Stimulated activated CD8-positive, alpha-beta memory T cell treated with anti-CD3 and anti-CD28 coated beads, Interleukin-7, amount 100 ng/mL, for 48 hours (primary cell): ENCODE data around the gene DPP10.

ENCODE experiments used
- DNase-seq, 2 donors: peaks; one replicate each; pipeline ENCODE4 v3.0.0-alpha.2; 2020; ENCODE audit warnings: low read depth in 1 of 2; ENCODE audit errors: extremely low read depth in 1 of 2

DPP10 gene

DNA sequence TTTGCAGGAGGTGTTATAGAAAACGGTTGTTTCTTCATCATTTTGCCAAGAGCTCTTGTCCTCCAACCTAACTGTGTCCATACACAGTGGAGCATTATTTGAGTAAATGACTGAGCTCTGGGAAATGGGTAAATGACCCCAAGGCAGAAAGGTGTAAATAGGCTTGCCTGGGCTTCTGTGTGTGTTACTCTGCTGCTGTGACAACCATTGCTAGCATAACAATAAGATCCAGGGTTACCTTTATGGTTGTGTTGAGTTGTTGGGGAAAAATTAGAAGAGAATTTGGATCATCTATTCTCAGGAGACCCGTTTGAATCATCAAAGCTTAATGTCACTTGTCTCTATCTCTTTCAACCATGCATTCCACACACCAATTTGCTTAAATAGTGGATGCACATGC lies 672.7 kb downstream of the DPP10 start:
- no peak for DNase-seq

GRCh38 chr2:115118306-115118705 lies 675.9 kb downstream of the DPP10 start:
- DNase-seq, result no peak

DNA sequence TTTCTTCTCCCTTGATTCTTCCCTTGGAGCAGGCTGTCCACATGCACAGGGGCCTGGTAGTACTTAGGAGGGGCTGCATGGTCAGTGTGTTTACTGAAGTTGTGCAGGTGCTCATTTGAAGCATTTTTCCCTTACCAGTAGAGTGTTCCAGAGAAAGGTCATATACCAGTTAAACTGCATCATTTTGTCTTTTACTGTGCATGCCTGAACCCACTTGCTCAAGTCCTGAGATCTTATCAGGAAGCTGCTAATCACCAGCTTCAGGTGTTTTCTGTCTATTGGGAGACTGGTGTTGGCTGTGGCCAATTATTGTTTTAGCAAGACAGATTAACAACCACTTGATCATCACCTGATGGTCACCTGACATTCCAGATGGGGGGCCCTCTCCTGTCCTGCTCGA lies 676.6 kb downstream of the DPP10 start:
- DNase-seq, result no peak

GRCh38 chr2:115122701-115123100 lies 680.3 kb downstream of the DPP10 start:
- DNase-seq, result no peak

- no peak for DNase-seq
These were observed 682.4 kb downstream of the DPP10 start for GRCh38 chr2:115124817-115125216.

DNA sequence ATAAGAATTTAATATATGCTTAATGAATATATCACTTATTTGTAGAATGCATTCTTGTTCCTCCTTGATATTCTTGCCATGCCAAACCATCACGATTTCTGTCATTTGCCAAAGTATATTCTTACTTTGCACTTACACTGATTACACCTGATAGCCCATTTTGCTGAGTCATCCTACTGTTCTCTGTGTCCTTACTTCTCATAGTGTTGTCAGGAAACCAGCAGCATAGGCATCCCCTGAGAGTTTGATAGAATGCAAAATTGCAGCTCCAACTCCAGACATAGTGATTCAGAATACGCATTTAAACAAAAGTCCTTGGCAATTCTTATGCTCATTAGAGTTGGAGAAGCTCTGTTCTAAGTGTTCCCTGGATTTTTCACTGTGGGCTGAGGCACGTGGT lies 687.1 kb downstream of the DPP10 start:
- DNase-seq, result no peak

DNA sequence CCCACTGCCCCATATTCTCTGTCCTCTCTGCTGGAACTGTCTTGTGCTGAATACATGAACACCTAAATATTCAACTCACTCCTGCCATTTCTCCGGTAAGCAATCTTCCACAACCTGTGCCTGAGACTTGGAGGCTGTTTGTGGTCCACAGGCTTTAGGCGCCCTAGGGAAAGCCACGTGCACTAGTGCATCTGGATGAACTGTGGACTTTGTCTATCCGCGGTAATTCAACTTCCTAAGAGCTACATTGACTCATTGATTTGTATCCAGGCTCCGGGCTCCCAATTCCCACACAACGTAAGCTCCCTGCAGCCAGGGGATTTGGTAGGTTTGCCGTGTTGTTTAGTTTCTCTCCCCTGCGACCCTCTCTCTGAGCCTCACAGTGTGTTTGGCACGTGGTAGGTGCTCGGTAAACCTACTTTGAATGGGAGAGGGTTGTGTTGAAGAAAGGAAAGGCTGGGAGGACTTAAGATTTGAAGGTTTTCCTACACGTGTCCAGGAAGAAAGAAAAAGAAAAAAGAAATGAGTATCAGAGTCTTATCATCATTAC lies 718.2 kb downstream of the DPP10 start:
- DNase-seq, result no peak

GRCh38 chr2:115161081-115161770 lies 718.8 kb downstream of the DPP10 start:
- DNase-seq, result no peak

DNA sequence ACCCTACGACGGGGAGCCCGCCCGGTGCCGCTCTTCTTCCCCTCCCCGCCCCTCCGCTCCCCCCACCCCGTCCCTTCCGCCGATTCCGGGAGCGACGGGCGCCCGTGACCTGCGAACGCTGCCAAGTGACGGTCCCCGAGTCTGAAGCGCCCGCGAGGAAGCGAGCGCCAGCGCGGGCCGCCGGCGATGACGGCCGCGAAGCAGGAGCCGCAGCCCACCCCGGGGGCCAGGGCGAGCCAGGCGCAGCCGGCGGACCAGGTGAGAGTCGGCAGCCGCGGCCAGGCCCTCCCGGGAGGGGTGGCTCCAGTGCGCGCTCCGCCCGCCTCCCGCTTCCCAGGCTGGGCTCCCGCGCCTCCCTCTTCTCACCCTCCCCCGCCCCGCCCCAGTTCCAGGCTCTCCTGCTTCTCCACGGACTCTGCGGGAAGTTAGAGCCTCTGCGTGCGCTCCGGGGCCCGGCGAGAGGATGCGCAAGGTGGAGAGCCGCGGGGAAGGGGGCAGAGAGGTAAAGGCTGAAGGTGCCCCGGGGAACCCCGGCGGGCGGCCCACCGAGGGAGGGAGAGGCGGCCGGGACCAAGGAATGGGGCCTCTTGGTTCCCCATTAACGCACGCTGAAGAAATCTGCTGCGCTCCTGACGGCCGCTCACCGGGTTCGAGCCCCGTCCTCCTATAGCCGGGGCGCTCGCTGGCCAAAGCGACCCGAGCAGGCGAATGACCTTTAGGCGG lies 719.5 kb downstream of the DPP10 start:
- no peak for DNase-seq

GRCh38 chr2:115162494-115163293 lies 720.3 kb downstream of the DPP10 start:
- DNase-seq, result no peak

DNA sequence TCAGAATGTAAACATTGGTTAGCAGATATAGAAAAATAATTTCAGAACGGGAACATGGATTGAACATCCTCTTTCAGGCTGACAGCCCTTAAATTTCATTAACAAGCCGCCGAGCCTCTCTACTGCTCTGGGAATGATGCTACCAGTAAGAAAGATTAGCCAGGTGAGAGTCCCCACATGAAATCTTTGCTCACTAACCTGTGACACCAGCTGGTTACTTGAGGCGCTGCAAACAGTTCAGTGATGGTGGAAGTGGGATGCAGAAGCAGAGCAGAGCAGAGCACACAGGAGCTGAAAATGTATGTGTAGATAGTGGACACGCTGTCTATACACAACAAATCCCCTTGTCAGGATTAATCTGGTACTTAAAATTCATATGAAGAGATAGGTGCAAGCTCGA lies 721.1 kb downstream of the DPP10 start:
- DNase-seq, result no peak

GRCh38 chr2:115165529-115166109 lies 723.2 kb downstream of the DPP10 start:
- DNase-seq, result no peak

DNA sequence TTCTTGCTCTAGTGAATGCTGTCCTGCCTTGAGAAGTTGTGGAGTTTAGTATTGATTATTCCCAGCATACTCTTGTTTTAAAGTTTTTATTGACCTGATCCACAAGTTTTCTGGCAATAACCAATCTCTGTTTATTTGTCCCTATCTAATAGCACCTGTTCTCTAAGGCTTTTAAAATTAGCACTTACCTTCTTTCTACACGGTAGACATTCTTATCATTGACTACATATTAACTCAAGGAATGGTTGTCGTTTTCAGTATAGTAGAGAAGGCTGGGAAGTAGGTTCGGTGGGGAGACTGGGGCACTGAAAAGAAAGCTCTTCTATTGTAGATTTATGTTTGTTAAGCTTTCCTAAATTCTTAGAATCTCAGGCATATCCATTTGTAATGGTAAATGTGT lies 726.0 kb downstream of the DPP10 start:
- DNase-seq, result no peak

- no peak for DNase-seq
These were observed 727.4 kb downstream of the DPP10 start for GRCh38 chr2:115169814-115170213.

DNA sequence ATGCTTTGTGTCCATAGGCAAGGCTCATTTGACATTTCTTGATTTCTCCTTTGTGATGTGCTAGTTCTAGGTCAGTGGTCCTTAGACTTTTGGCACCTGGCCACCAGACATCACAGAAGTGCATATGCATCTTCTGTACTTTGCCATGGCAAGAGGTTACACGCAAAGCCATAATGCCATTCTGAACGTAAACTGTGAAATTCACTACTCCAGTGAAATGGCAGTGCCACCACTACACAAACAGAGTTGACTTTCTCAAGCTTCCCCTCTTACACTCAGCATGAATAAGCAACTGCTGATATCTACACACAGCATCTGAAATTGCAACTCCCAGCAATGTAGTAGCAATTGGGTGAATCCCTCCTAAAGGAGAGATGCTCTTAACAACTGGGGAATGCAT lies 729.3 kb downstream of the DPP10 start:
- no peak for DNase-seq

DNA sequence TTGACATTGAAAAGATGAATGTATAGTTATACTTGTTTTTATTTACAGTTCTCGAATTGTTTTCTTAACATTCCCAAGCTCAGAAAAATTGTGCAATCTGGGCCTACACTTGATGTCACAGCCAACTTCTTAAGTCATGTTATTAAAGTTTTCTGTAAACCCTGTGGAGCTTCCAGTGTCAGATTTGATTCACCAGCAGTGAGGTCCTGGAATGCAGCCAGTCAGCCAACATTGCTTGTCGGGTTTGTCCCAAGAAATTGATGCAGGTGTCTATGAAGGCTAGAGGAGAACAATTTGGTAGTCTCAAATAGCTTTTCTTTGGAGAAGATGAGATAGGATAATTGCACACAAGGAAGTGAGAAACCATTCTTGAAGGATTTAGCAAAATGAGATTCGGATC lies 732.2 kb downstream of the DPP10 start:
- DNase-seq, result no peak

- DNase-seq, result no peak
These were observed 740.7 kb downstream of the DPP10 start for GRCh38 chr2:115183144-115183543.

DNA sequence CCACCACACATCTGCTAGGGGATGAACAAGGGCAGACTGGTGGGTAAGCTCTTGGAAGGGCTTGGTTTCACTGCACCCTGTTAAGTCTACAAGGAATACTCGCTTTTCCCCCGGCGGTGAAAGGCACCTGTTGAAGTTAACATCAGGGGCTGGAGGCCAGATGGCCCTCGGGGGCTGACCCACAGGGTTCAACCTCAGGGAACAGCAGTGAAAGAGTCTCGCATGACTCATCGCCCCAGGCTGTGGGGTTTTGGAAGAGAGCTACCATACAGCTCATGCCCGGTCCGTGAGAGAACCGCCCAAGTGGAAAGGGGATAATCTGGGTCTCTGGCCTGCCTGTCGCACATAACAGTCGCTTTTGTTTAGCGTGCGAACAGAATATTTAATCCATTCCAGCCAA lies 748.0 kb downstream of the DPP10 start:
- DNase-seq, result no peak

DNA sequence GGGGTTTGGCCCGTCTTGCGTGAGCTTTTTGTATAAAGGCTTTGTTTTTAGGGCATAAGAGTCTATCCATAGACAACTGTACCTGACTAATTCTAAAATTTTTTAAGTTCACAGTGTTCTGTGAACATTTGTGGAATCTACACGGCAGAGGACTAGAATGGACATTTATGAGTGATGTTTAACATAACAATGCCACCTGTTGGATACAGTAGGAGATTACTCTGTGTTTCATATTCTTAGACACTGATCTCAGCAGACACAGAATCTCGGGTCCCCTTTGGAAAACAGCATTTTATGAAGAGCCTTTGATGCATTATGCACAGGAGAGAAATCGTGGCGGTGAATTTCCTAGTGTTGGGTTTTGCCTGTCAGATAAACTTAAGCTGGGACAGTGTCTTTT lies 752.2 kb downstream of the DPP10 start:
- no peak for DNase-seq

- DNase-seq, result no peak
These were observed 754.1 kb downstream of the DPP10 start for GRCh38 chr2:115196587-115196986.

DNA sequence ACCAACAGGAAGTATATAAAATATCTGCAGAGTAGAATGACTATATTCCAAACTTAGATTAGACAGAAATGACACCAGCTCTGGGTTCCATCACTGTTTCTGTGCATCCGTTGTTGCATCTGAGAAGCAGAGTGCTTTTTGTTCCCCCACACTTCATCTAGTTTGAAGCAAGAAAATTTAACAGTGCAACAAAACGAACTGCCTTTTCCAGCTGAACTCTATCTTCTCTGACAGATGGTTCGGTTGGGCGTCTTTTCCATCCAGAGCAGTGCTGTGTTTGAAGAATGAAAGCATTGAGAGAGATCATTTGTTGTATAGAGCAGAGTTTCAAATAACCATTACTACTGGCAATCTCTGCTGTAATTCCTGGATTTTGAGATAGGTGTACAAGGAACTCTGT lies 757.5 kb downstream of the DPP10 start:
- no peak for DNase-seq
